Naive B cell (primary cell): ENCODE data around the gene MBD3L3. TPM values are rescaled to one million over a fixed set of nuclear protein-coding genes. Genes with fewer than 3 reads are reported as not detected.
A peak's percentile ranks its signal among the peaks of the same experiment; 100 is the strongest.
"Not testable (repeated sequence)": the region's sequence is repeated elsewhere in the genome, so short reads cannot be mapped to it uniquely, and the experiment has no call there.

Experiments used
- ATAC-seq, 2 donors: fragments of 150-1000 bp; cut with Tn5 transposase; 2 replicates each; pipeline ENCODE4 v1.10.0; 2021; ENCODE audit warnings: low read depth in 2 of 2, mild to moderate bottlenecking in 2 of 2, moderate library complexity in 2 of 2
- DNase-seq: peaks from one replicate; pipeline ENCODE4 v3.0.0; 2022
- H3K27ac Mint-ChIP-seq, 6 donors: one replicate each; pipeline ENCODE4 v1.8.0; 2020 to 2022; ENCODE audit warnings: mild to moderate bottlenecking in 6 of 6, mixed read lengths in 6 of 6, moderate library complexity in 5 of 6, inconsistent platforms in 2 of 6
- H3K27me3 Mint-ChIP-seq, 3 donors: one replicate each; pipeline ENCODE4 v1.8.0; 2021 to 2022; ENCODE audit warnings: mixed read lengths in 3 of 3, mild to moderate bottlenecking in 1 of 3
- H3K36me3 Mint-ChIP-seq, 2 donors: one replicate each; pipeline ENCODE4 v1.8.0; 2020 to 2022; ENCODE audit warnings: mixed read lengths in 2 of 2, inconsistent platforms in 1 of 2, mild to moderate bottlenecking in 1 of 2
- H3K4me1 Mint-ChIP-seq, 3 donors: one replicate each; pipeline ENCODE4 v1.8.0; 2020 to 2022; ENCODE audit warnings: mixed read lengths in 3 of 3, inconsistent platforms in 1 of 3, mild to moderate bottlenecking in 1 of 3, moderate library complexity in 1 of 3
- H3K4me3 Mint-ChIP-seq, 8 donors: one replicate each; pipeline ENCODE4 v1.8.0; 2020 to 2022; ENCODE audit warnings: mild to moderate bottlenecking in 8 of 8, mixed read lengths in 8 of 8, moderate library complexity in 8 of 8, inconsistent platforms in 2 of 8
- H3K9me3 Mint-ChIP-seq, 7 donors: one replicate each; pipeline ENCODE4 v1.8.0; 2020 to 2022; ENCODE audit warnings: mixed read lengths in 7 of 7, mild to moderate bottlenecking in 5 of 7, inconsistent platforms in 2 of 7, moderate library complexity in 1 of 7
- polyA plus RNA-seq, 6 donors: library from polyadenylated mRNA; unstranded; fragments of 300-500 nt; fragmentation: Illumina TruSeq; gene quantifications; one replicate each; pipeline ENCODE4 v1.2.3, GENCODE V29; 2021; ENCODE audit warnings: low read depth in 6 of 6

Gene MBD3L3
- polyA plus RNA-seq, 6 donors from 2014 or later, result not detected

- peak overlapping the region in 1 of 8 donors; percentile 18 for H3K4me3 Mint-ChIP-seq
These were observed 16.3 kb upstream of the MBD3L3 start for GRCh38 chr19:7074705-7075282.

GRCh38 chr19:7072541-7072940 lies 14.1 kb upstream of the MBD3L3 start:
- no peak for DNase-seq
- Mint-ChIP-seq H3K36me3 (peaks cover 29 to 41% of the 10 kb centered on the region in 2 donors), H3K4me1 (peaks cover 10 to 17% (median 15%) of the 10 kb centered on the region in 3 donors), H3K4me3 (peak overlapping the region; percentile 0 to 83 (median 49)), H3K27ac (peak overlapping the region in 3 of 6 donors; percentile 28 to 65 (median 61)), H3K27me3 (no peaks in the 10 kb centered on the region), H3K9me3 (peaks cover 2 to 11% (median 10%) of the 10 kb centered on the region in 7 donors)
- ATAC-seq, result no peak

More at GRCh38 chr19:7074705-7075282, 16.3 kb upstream of the MBD3L3 start:
- DNase-seq (no peak), ATAC-seq (no peak)
- peaks cover 7 to 34% (median 27%) of the 10 kb centered on the region in 7 donors for H3K9me3 Mint-ChIP-seq
- no peaks in the 10 kb centered on the region for H3K27me3 Mint-ChIP-seq
- no peak overlapping the region for H3K27ac Mint-ChIP-seq
- peaks cover 48 to 64% of the 10 kb centered on the region in 2 donors for H3K36me3 Mint-ChIP-seq
- H3K4me1 Mint-ChIP-seq, result peaks cover 0 to 14% (median 9%) of the 10 kb centered on the region in 3 donors

DNA sequence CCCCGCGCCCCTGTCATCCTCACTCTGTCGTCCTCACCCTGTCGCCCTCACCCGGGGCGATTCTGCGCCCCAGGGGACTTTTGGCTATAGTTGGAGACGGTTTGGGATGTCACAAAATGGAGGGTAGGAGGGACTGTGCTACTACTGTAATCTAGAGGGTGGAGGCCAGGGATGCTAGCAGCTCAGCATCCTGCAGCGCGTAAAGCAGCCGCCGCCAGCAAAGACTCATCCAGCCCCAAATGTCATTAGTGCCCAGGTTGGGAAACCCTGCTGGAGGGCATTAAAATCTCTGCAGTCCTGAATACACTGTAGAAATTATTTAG lies 11.4 kb upstream of the MBD3L3 start:
- Mint-ChIP-seq H3K9me3 (peaks cover 0 to 4% (median 0%) of the 10 kb centered on the region in 7 donors), H3K36me3 (peaks cover 11 to 20% of the 10 kb centered on the region in 2 donors), H3K27me3 (no peaks in the 10 kb centered on the region), H3K4me3 (peak overlapping the region; percentile 91 to 98 (median 98)), H3K27ac (peak overlapping the region; percentile 81 to 98 (median 94)), H3K4me1 (peaks cover 10 to 17% (median 15%) of the 10 kb centered on the region in 3 donors)
- DNase-seq (no peak), ATAC-seq (peak; percentile 3 to 7)

GRCh38 chr19:7069042-7069903 lies 10.8 kb upstream of the MBD3L3 start, which contains the start of gene ZNF557:
ZNF557 (plus strand) TSS chr19:7069703; CDS start chr19:7075075, 5,372 bp downstream.
- peaks cover 0 to 4% (median 0%) of the 10 kb centered on the region in 7 donors for H3K9me3 Mint-ChIP-seq
- H3K4me1 Mint-ChIP-seq, result peaks cover 10 to 15% (median 12%) of the 10 kb centered on the region in 3 donors
- ATAC-seq (peak; percentile 93), DNase-seq (peak; percentile 99)
- H3K36me3 Mint-ChIP-seq, result peaks cover 9 to 14% of the 10 kb centered on the region in 2 donors
- H3K27ac Mint-ChIP-seq, result peak within 1 kb of the TSS; percentile 90 to 98 (median 94)
- no peaks in the 10 kb centered on the region for H3K27me3 Mint-ChIP-seq
- H3K4me3 Mint-ChIP-seq, result peak within 1 kb of the TSS; percentile 91 to 98 (median 98)

GRCh38 chr19:7068599-7068998 lies 10.1 kb upstream of the MBD3L3 start:
- H3K36me3 Mint-ChIP-seq, result peaks cover 7 to 10% of the 10 kb centered on the region in 2 donors
- peaks cover 10 to 15% (median 11%) of the 10 kb centered on the region in 3 donors for H3K4me1 Mint-ChIP-seq
- H3K27ac Mint-ChIP-seq, result peak overlapping the region; percentile 7 to 98 (median 94)
- H3K9me3 Mint-ChIP-seq, result peaks cover 0 to 4% (median 0%) of the 10 kb centered on the region in 7 donors
- no peaks in the 10 kb centered on the region for H3K27me3 Mint-ChIP-seq
- H3K4me3 Mint-ChIP-seq, result peak overlapping the region; percentile 91 to 98 (median 98)
- no peak for DNase-seq
- no peak for ATAC-seq

DNA sequence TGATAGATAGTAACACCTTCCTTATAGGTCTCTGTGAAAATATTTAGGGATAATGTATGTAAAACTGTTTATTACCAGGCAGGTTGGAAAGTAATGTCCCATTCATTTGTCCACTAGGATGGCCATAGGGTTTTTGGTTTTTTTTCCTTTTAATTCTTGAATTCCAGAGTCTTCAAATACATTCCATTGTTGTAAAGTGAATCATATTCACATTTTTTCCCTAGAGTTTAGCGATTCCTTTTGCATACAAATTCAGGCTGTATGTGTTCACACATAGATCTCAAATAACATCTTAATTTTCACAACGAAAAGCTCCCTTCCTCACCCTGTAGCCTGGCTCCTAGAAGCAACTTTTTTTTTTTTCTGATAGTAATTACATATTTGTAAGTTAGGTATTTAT lies 9.2 kb upstream of the MBD3L3 start:
- no peak overlapping the region for H3K27ac Mint-ChIP-seq
- no peak for DNase-seq
- H3K9me3 Mint-ChIP-seq, result peaks cover 0 to 4% (median 0%) of the 10 kb centered on the region in 7 donors
- ATAC-seq, result no peak
- H3K27me3 Mint-ChIP-seq, result no peaks in the 10 kb centered on the region
- H3K4me1 Mint-ChIP-seq, result peaks cover 10 to 15% (median 10%) of the 10 kb centered on the region in 3 donors
- H3K4me3 Mint-ChIP-seq, result peak overlapping the region in 2 of 8 donors; percentile 24 to 25
- peaks cover 5 to 7% of the 10 kb centered on the region in 2 donors for H3K36me3 Mint-ChIP-seq

GRCh38 chr19:7067122-7067521 lies 8.6 kb upstream of the MBD3L3 start:
- H3K27me3 Mint-ChIP-seq, H3K27ac Mint-ChIP-seq, H3K36me3 Mint-ChIP-seq, ATAC-seq, DNase-seq, H3K9me3 Mint-ChIP-seq: not testable (repeated sequence)
- H3K4me3 Mint-ChIP-seq, result peak overlapping the region in 1 of 8 donors; percentile 37
- peaks cover 5 to 10% (median 10%) of the 10 kb centered on the region in 3 donors for H3K4me1 Mint-ChIP-seq

GRCh38 chr19:7063764-7064418 lies 5.4 kb upstream of the MBD3L3 start:
- Mint-ChIP-seq H3K9me3 (peaks cover 0 to 3% (median 0%) of the 10 kb centered on the region in 7 donors), H3K27ac (peak overlapping the region in 1 of 6 donors; percentile 7), H3K36me3 (no peaks in the 10 kb centered on the region), H3K4me1 (peaks cover 2 to 3% (median 2%) of the 10 kb centered on the region in 3 donors), H3K27me3 (no peaks in the 10 kb centered on the region), H3K4me3 (no peak overlapping the region)
- ATAC-seq, result no peak
- DNase-seq, result no peak

- no peak overlapping the region for H3K4me3 Mint-ChIP-seq
- peaks cover 0 to 3% (median 0%) of the 10 kb centered on the region in 7 donors for H3K9me3 Mint-ChIP-seq
- no peak for ATAC-seq
- no peaks in the 10 kb centered on the region for H3K36me3 Mint-ChIP-seq
- no peaks in the 10 kb centered on the region for H3K27me3 Mint-ChIP-seq
- no peak overlapping the region for H3K27ac Mint-ChIP-seq
- no peaks in the 10 kb centered on the region for H3K4me1 Mint-ChIP-seq
- DNase-seq, result no peak
These were observed 4.9 kb upstream of the MBD3L3 start for GRCh38 chr19:7063339-7063738.

- H3K27ac Mint-ChIP-seq, H3K9me3 Mint-ChIP-seq, ATAC-seq, H3K4me3 Mint-ChIP-seq, H3K36me3 Mint-ChIP-seq, H3K27me3 Mint-ChIP-seq, DNase-seq, H3K4me1 Mint-ChIP-seq: not testable (repeated sequence)
These were observed 1.5 kb upstream of the MBD3L3 start for GRCh38 chr19:7059977-7060376.

- H3K4me3 Mint-ChIP-seq, H3K9me3 Mint-ChIP-seq, H3K36me3 Mint-ChIP-seq, DNase-seq, ATAC-seq, H3K27me3 Mint-ChIP-seq, H3K4me1 Mint-ChIP-seq, H3K27ac Mint-ChIP-seq: not testable (repeated sequence)
These were observed 2.1 kb downstream of the MBD3L3 start for GRCh38 chr19:7056371-7056770.

- DNase-seq, H3K4me3 Mint-ChIP-seq, H3K9me3 Mint-ChIP-seq, H3K27ac Mint-ChIP-seq, ATAC-seq, H3K36me3 Mint-ChIP-seq, H3K4me1 Mint-ChIP-seq, H3K27me3 Mint-ChIP-seq: not testable (repeated sequence)
These were observed 2.8 kb downstream of the MBD3L3 start for GRCh38 chr19:7055679-7056078.

GRCh38 chr19:7054635-7055368 lies 3.7 kb downstream of the MBD3L3 start:
- H3K27me3 Mint-ChIP-seq, H3K36me3 Mint-ChIP-seq, DNase-seq, ATAC-seq, H3K27ac Mint-ChIP-seq, H3K4me3 Mint-ChIP-seq, H3K4me1 Mint-ChIP-seq, H3K9me3 Mint-ChIP-seq: not testable (repeated sequence)
